Lung (tissue), 12 donors: ENCODE measurements around the gene SLC36A4. TPM values are rescaled to one million over a fixed set of nuclear protein-coding genes. Genes with fewer than 3 reads are reported as not detected.
A peak's percentile ranks its signal among the peaks of the same experiment; 100 is the strongest.

ENCODE experiments used
- ATAC-seq: fragments of 200-7000 bp; cut with Tn5 transposase; one replicate; pipeline ENCODE4 v1.9.1; 2020; ENCODE audit warnings: moderate number of reproducible peaks; ENCODE audit not compliant: insufficient read depth, low FRiP score
- DNase-seq, 3 donors: peaks; one replicate each; pipeline ENCODE4 v3.0.0-alpha.2; 2013 to 2017
- H3K27ac ChIP-seq, 2 donors: one replicate each; pipeline ENCODE4 v1.5.1; 2013; ENCODE audit warnings: mild to moderate bottlenecking in 2 of 2, moderate library complexity in 2 of 2, control low read depth in 1 of 2, inconsistent platforms in 1 of 2, low read depth in 1 of 2, low read length in 1 of 2
- H3K27me3 ChIP-seq, 3 donors: one replicate each; pipeline ENCODE4 v1.5.1; 2013; ENCODE audit warnings: low read length in 2 of 3; ENCODE audit not compliant: control insufficient read depth in 3 of 3, insufficient read depth in 3 of 3
- H3K36me3 ChIP-seq, 4 donors: one replicate each; pipeline ENCODE4 v1.5.1; 2013; ENCODE audit warnings: low read length in 4 of 4, mild to moderate bottlenecking in 1 of 4, moderate library complexity in 1 of 4; ENCODE audit not compliant: control insufficient read depth in 4 of 4, insufficient read depth in 4 of 4
- H3K4me1 ChIP-seq, 5 donors: one replicate each; pipeline ENCODE4 v1.5.1; 2013; ENCODE audit warnings: low read length in 5 of 5, mild to moderate bottlenecking in 2 of 5, moderate library complexity in 1 of 5; ENCODE audit not compliant: control insufficient read depth in 5 of 5, insufficient read depth in 5 of 5
- H3K4me3 ChIP-seq: one replicate; pipeline ENCODE4 v1.5.1; 2013; ENCODE audit warnings: mild to moderate bottlenecking, control low read depth, moderate library complexity
- H3K9ac ChIP-seq, 2 donors: one replicate each; pipeline ENCODE4 v1.5.1; 2013; ENCODE audit warnings: low read length in 2 of 2, control low read depth in 1 of 2; ENCODE audit not compliant: insufficient read depth in 1 of 2
- H3K9me3 ChIP-seq, 4 donors: one replicate each; pipeline ENCODE4 v1.5.1; 2013; ENCODE audit warnings: low read length in 3 of 4, mild to moderate bottlenecking in 1 of 4, moderate library complexity in 1 of 4; ENCODE audit not compliant: control insufficient read depth in 4 of 4, insufficient read depth in 3 of 4
- CTCF ChIP-seq: IDR thresholded peaks from 2 replicates; pipeline ENCODE4 v1.5.1; 2012; ENCODE audit warnings: mild to moderate bottlenecking; ENCODE audit errors: control extremely low read depth, extremely low read depth
- WGBS, 2 donors: extraction: QIAGEN DNeasy Blood & Tissue Kit; methylation state at CpG; one replicate each; pipeline ENCODE4 v1.1.7; 2013; 5-methylcytosine and 5-hydroxymethylcytosine counted together
- polyA plus RNA-seq, 2 donors: library from polyadenylated mRNA; stranded (reverse); fragments of 200-250 nt; gene quantifications; one replicate each; pipeline ENCODE4 v1.2.1, GENCODE V29; 2013
- total RNA-seq, 2 donors: library from RNA; depleted of rRNA in 1 of 2; stranded (reverse); fragments of >200 nt in 1 of 2; gene quantifications; one replicate each; pipeline ENCODE4 v1.2.1, GENCODE V29; 2014 to 2021
- donor health status: control.
- donor health status: control.
- donor health status: Bipolar disorder and iron deficiency.
- donor health status: healthy.
- donor health status: DM: yes; HTN: yes; CAD: no.

SLC36A4 gene
- total and polyA plus RNA-seq, 4 donors: 4.7 to 22.1 (median 17.0) TPM

GRCh38 chr11:93128574-93128973 lies 69.2 kb downstream of the SLC36A4 start:
- Histone ChIP-seq H3K4me3 (no peak overlapping the region), H3K27me3 (no peaks in the 10 kb centered on the region), H3K36me3 (no peaks in the 10 kb centered on the region), H3K27ac (no peak overlapping the region), H3K4me1 (peaks cover 0 to 13% (median 0%) of the 10 kb centered on the region in 5 donors), H3K9ac (no peak overlapping the region), H3K9me3 (no peaks in the 10 kb centered on the region)
- WGBS, 2 donors: 89 to 91% methylated on average over 3 of the region's 3 CpGs
- TF ChIP-seq CTCF: no peak
- DNase-seq (no peak), ATAC-seq (no peak)

GRCh38 chr11:93123351-93123898 lies 74.4 kb downstream of the SLC36A4 start:
- ATAC-seq (no peak), DNase-seq (peak; percentile 59 to 89 (median 80))
- no peaks in the 10 kb centered on the region for H3K27me3 ChIP-seq
- WGBS, 2 donors: 81 to 89% methylated on average over 4 of the region's 4 CpGs
- no peak for TF ChIP-seq CTCF
- no peak overlapping the region for H3K4me3 ChIP-seq
- H3K4me1 ChIP-seq: peaks cover 0 to 2% (median 0%) of the 10 kb centered on the region in 5 donors
- H3K9ac ChIP-seq: no peak overlapping the region
- no peaks in the 10 kb centered on the region for H3K9me3 ChIP-seq
- no peak overlapping the region for H3K27ac ChIP-seq
- no peaks in the 10 kb centered on the region for H3K36me3 ChIP-seq

GRCh38 chr11:93122535-93123235 lies 75.1 kb downstream of the SLC36A4 start:
- ATAC-seq (no peak), DNase-seq (no peak)
- no peak overlapping the region for H3K9ac ChIP-seq
- no peaks in the 10 kb centered on the region for H3K27me3 ChIP-seq
- no peaks in the 10 kb centered on the region for H3K36me3 ChIP-seq
- H3K4me1 ChIP-seq: peaks cover 0 to 3% (median 0%) of the 10 kb centered on the region in 5 donors
- H3K4me3 ChIP-seq: no peak overlapping the region
- H3K9me3 ChIP-seq: no peaks in the 10 kb centered on the region
- no peak overlapping the region for H3K27ac ChIP-seq
- WGBS, 2 donors: 81 to 84% methylated on average over 2 of the region's 2 CpGs
- no peak for TF ChIP-seq CTCF
